Measurements from ENCODE around the gene CGB1. TPM values are rescaled to one million over a fixed set of nuclear protein-coding genes. Genes with fewer than 3 reads are reported as not detected.

Gene CGB1
- total and polyA plus RNA-seq, 8 donors = not detected

- ATAC-seq = peak; percentile 32 to 60 (median 43)
- FAIRE-seq = no peak
- 1 to 5% methylated on average over 51 to 62 of the region's 62 CpGs for WGBS, 2 donors
- H3K9me3 ChIP-seq = no peaks in the 10 kb centered on the region
- intact Hi-C loops (cut with DNase I) = no loop called here
- H3K27me3 ChIP-seq = no peaks in the 10 kb centered on the region
- H3K4me3 ChIP-seq = peak overlapping the region; percentile 8 to 56 (median 30)
- H3K4me1 ChIP-seq = peaks cover 0 to 9% (median 3%) of the 10 kb centered on the region in 3 donors
- no peaks in the 10 kb centered on the region for H3K36me3 ChIP-seq
- peak in 5 of 6 donors; percentile 34 to 86 (median 60) for DNase-seq
- no peak overlapping the region for H3K27ac ChIP-seq
- TF ChIP-seq CTCF (IDR thresholded peaks at IDR 0.05) = peak in 3 of 4 donors; percentile 33 to 43 (median 37)
These were observed 18.9 kb downstream of the CGB1 start for GRCh38 chr19:49017666-49018351.

GRCh38 chr19:49017041-49017665, 19.5 kb downstream of the CGB1 start, which contains the start of gene LHB:
Gene LHB, minus strand, starts transcription at chr19:49017091. Its CDS starts 10 bp downstream, at chr19:49017081.
- ATAC-seq = no peak
- peak within 1 kb of the TSS; percentile 8 to 56 (median 30) for H3K4me3 ChIP-seq
- no peaks in the 10 kb centered on the region for H3K9me3 ChIP-seq
- no peak for FAIRE-seq
- 69 to 71% methylated on average over 17 of the region's 17 CpGs for WGBS, 2 donors
- no peak for TF ChIP-seq CTCF (IDR thresholded peaks at IDR 0.05)
- H3K27me3 ChIP-seq = no peaks in the 10 kb centered on the region
- H3K27ac ChIP-seq = no peak within 1 kb of the TSS
- peaks cover 0 to 9% (median 3%) of the 10 kb centered on the region in 3 donors for H3K4me1 ChIP-seq
- intact Hi-C loops (cut with DNase I) = no loop called here
- no peak for DNase-seq
- H3K36me3 ChIP-seq = no peaks in the 10 kb centered on the region

DNA sequence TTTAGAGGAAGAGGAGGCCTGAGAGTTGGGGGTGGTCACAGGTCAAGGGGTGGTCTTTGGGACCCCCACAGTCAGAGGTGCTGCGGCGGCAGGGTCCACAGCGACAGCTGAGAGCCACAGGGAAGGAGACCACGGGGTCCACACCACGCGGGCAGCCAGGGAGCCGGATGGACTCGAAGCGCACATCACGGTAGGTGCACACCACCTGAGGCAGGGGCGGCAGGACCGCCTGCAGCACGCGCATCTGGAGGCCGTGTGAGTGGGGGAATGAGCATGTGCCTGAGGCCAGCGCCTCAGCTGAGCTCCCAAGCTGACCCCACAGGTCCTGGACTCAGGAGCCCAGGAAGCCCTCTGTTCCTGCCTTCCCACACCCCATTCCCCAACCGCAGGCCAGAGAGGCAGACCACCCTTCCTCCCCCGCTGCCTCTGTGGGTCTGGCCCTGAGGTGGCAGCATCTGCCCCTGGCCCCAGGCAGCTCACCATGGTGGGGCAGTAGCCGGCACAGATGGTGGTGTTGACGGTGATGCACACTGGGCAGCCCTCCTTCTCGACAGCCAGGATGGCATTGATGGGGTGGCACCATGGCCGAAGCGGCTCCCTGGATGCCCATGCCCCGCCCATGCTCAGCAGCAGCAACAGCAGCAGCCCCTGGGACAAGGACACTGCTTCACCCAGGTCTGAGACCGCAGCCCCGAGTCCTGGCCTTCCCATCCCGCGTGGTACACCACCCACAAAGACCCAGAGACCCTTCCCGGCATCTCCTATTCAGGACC, 20.4 kb downstream of the CGB1 start:
- TF ChIP-seq CTCF (IDR thresholded peaks at IDR 0.05) = no peak
- Histone ChIP-seq H3K4me1 (peaks cover 0 to 9% (median 3%) of the 10 kb centered on the region in 3 donors), H3K27ac (no peak overlapping the region), H3K4me3 (no peak overlapping the region), H3K27me3 (no peaks in the 10 kb centered on the region), H3K9me3 (no peaks in the 10 kb centered on the region), H3K36me3 (no peaks in the 10 kb centered on the region)
- FAIRE-seq = no peak
- intact Hi-C loops (cut with DNase I) = no loop called here
- 92 to 93% methylated on average over 21 to 26 of the region's 29 CpGs for WGBS, 2 donors
- DNase-seq = peak in 1 of 6 donors; percentile 74
- no peak for ATAC-seq

DNA sequence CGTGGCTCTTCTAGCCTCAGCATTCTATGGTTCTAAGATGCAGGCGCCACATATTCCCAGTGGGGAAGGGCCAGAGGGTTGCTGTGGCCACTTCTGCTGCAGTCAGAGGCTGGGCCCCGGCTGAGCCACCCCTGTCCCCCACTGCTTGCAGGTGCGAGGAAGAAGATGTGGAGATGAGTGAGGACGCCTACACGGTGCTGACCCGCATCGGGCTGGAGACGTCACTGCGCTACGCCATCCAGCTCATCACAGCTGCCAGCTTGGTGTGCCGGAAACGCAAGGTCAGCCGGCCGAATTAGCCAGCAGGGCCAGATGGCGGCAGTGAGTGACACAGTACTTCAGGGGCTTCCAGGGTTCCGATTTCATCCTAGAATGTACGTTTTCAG, 21.8 kb downstream of the CGB1 start:
- no peaks in the 10 kb centered on the region for H3K27me3 ChIP-seq
- H3K27ac ChIP-seq = no peak overlapping the region
- intact Hi-C loops (cut with DNase I) = no loop called here
- no peak for TF ChIP-seq CTCF (IDR thresholded peaks at IDR 0.05)
- H3K4me1 ChIP-seq = peaks cover 0 to 9% (median 3%) of the 10 kb centered on the region in 3 donors
- no peak for DNase-seq
- H3K9me3 ChIP-seq = no peaks in the 10 kb centered on the region
- no peak for ATAC-seq
- 92 to 94% methylated on average over 18 of the region's 18 CpGs for WGBS, 2 donors
- no peak overlapping the region for H3K4me3 ChIP-seq
- H3K36me3 ChIP-seq = peaks cover 0 to 6% (median 0%) of the 10 kb centered on the region in 3 donors
- FAIRE-seq = no peak
